Testis (tissue), 2 donors: ENCODE measurements around the gene MXRA8.

Experiments used
- POLR2A ChIP-seq: fragments of 450-650 bp; IDR thresholded peaks from one replicate; pipeline ENCODE4 v1.6.1; 2017; ENCODE audit warnings: antibody characterized with exemption, mild to moderate bottlenecking, moderate library complexity
- TF ChIP-seq, protein P1 (sequence below), 3 experiments: fragments of 450-650 bp in 2 of 3; fragments of 200-600 bp in 1 of 3; sonication (generic) in 1 of 3; IDR thresholded peaks; one replicate each; pipeline ENCODE4 v1.5.1; 2016 to 2019; ENCODE audit warnings: antibody characterized with exemption in 3 of 3, mild to moderate bottlenecking in 2 of 3, moderate library complexity in 1 of 3

DNA sequence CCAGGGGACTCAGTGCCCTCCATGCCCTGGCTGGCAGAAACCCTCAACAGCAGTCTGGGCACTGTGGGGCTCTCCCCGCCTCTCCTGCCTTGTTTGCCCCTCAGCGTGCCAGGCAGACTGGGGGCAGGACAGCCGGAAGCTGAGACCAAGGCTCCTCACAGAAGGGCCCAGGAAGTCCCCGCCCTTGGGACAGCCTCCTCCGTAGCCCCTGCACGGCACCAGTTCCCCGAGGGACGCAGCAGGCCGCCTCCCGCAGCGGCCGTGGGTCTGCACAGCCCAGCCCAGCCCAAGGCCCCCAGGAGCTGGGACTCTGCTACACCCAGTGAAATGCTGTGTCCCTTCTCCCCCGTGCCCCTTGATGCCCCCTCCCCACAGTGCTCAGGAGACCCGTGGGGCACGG is 30.1 kb downstream of the MXRA8 start:
- TF ChIP-seq, protein P1, sequence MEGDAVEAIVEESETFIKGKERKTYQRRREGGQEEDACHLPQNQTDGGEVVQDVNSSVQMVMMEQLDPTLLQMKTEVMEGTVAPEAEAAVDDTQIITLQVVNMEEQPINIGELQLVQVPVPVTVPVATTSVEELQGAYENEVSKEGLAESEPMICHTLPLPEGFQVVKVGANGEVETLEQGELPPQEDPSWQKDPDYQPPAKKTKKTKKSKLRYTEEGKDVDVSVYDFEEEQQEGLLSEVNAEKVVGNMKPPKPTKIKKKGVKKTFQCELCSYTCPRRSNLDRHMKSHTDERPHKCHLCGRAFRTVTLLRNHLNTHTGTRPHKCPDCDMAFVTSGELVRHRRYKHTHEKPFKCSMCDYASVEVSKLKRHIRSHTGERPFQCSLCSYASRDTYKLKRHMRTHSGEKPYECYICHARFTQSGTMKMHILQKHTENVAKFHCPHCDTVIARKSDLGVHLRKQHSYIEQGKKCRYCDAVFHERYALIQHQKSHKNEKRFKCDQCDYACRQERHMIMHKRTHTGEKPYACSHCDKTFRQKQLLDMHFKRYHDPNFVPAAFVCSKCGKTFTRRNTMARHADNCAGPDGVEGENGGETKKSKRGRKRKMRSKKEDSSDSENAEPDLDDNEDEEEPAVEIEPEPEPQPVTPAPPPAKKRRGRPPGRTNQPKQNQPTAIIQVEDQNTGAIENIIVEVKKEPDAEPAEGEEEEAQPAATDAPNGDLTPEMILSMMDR (IDR thresholded peaks at IDR 0.05): no peak
- TF ChIP-seq POLR2A: no peak
